A549 (cell line): ENCODE results near the gene THOC7. TPM values are rescaled to one million over a fixed set of nuclear protein-coding genes. Genes with fewer than 3 reads are reported as not detected.

Experiments used
- ATAC-seq, 2 experiments: fragments of 200-7000 bp in 1 of 2; fragments of >200 bp in 1 of 2; cut with Nextera tagmentation in 1 of 2; cut with Tn5 transposase in 1 of 2; 3 replicates each; pipeline versions ENCODE4 v1.8.0 to v1.9.1; 2018 to 2020; ENCODE audit warnings: mild to moderate bottlenecking in 1 of 2, moderate library complexity in 1 of 2
- CTCF ChIA-PET: fragments of 300-600 bp; sonication (Branson Sonifier 250); formaldehyde crosslinking; extraction: SDS; loops from one replicate; lab custom pipeline; 2021; ENCODE audit warnings: antibody characterized with exemption, inconsistent platforms; lab: Yijun Ruan, JAX
- POLR2A ChIA-PET: fragments of 350-600 bp; formaldehyde crosslinking; extraction: SDS; loops from one replicate; lab custom pipeline; 2021; ENCODE audit warnings: antibody characterized with exemption, inconsistent platforms; lab: Yijun Ruan, JAX
- DNase-seq, 2 experiments: peaks; one replicate each; pipeline versions ENCODE4 v3.0.0 to v3.0.0-alpha.2; 2011 to 2016; ENCODE audit warnings: low read depth in 1 of 2, low spot score in 1 of 2
- FAIRE-seq: peaks from 2 replicates; lab custom pipeline; 2011; peaks lifted over from hg19 to GRCh38; lab: Jason Lieb, UNC
- H3K27ac ChIP-seq, 2 experiments: fragments of >200 bp; sonication (Bioruptor Twin); formaldehyde crosslinking; 3 replicates each; pipeline ENCODE4 v1.5.1; 2016 to 2017
- H3K4me1 ChIP-seq: fragments of >200 bp; sonication (Bioruptor Twin); formaldehyde crosslinking; 3 replicates; pipeline ENCODE4 v1.6.1; 2016
- H3K4me2 ChIP-seq: fragments of >200 bp; sonication (Bioruptor Twin); formaldehyde crosslinking; 3 replicates; pipeline ENCODE4 v1.6.1; 2016
- H3K4me3 ChIP-seq: fragments of >200 bp; sonication (Bioruptor Twin); formaldehyde crosslinking; 3 replicates; pipeline ENCODE4 v1.5.1; 2016
- H3K9me3 ChIP-seq: fragments of >200 bp; sonication (Bioruptor Twin); formaldehyde crosslinking; 3 replicates; pipeline ENCODE4 v1.6.1; 2016
- CEBPB ChIP-seq, 2 experiments: fragments of >200 bp in 1 of 2; sonication (Bioruptor Twin) in 1 of 2; formaldehyde crosslinking in 1 of 2; IDR thresholded peaks; 2 replicates each; pipeline ENCODE4 v1.6.1; 2012 to 2016
- CHD2 ChIP-seq: fragments of 150-350 bp; IDR thresholded peaks from 2 replicates; pipeline ENCODE4 v1.6.1; 2014; ENCODE audit warnings: low read length; ENCODE audit not compliant: partially characterized antibody
- EHF ChIP-seq: fragments of 250-450 bp; sonication (Bioruptor Pico); IDR thresholded peaks from 2 replicates; pipeline ENCODE4 v1.5.0; 2020; ENCODE audit warnings: mild to moderate bottlenecking
- HDAC2 ChIP-seq: fragments of 200-600 bp; sonication (generic); IDR thresholded peaks from 2 replicates; pipeline ENCODE4 v1.6.1; 2016
- HEYL ChIP-seq: fragments of 250-450 bp; sonication (Bioruptor Pico); IDR thresholded peaks from 2 replicates; pipeline ENCODE4 v1.8.0; 2021; ENCODE audit warnings: mild to moderate bottlenecking, moderate library complexity
- HOXA7 ChIP-seq: fragments of 250-450 bp; sonication (Bioruptor Pico); IDR thresholded peaks from 2 replicates; pipeline ENCODE4 v1.5.0; 2020; ENCODE audit warnings: mild to moderate bottlenecking, moderate library complexity
- HOXB13 ChIP-seq: fragments of 250-450 bp; sonication (Bioruptor Pico); IDR thresholded peaks from 2 replicates; pipeline ENCODE4 v1.5.0; 2020; ENCODE audit warnings: low read depth, mild to moderate bottlenecking, moderate library complexity
- HOXB5 ChIP-seq: fragments of 250-450 bp; sonication (Bioruptor Pico); IDR thresholded peaks from 2 replicates; pipeline ENCODE4 v1.5.0; 2020; ENCODE audit warnings: mild to moderate bottlenecking, moderate library complexity
- KDM1A ChIP-seq: fragments of 200-600 bp; sonication (generic); IDR thresholded peaks from 2 replicates; pipeline ENCODE4 v1.6.1; 2016; ENCODE audit warnings: low read depth, mild to moderate bottlenecking
- NFE2L2 ChIP-seq: fragments of 150-350 bp; conservative IDR thresholded peaks from 2 replicates; pipeline ENCODE4 v1.6.1; 2014; ENCODE audit warnings: low read length
- NPAS2 ChIP-seq: fragments of 250-450 bp; sonication (Bioruptor Pico); IDR thresholded peaks from 2 replicates; pipeline ENCODE4 v1.8.0; 2022; ENCODE audit warnings: mild to moderate bottlenecking, moderate library complexity, borderline replicate concordance
- POLR2A ChIP-seq: IDR thresholded peaks from 2 replicates; pipeline ENCODE4 v1.6.1; 2012; ENCODE audit warnings: mild to moderate bottlenecking, low read length
- POLR2AphosphoS2 ChIP-seq: conservative IDR thresholded peaks from 2 replicates; pipeline ENCODE4 v1.6.1; 2012; ENCODE audit warnings: low read length, improper control_type of control experiment, inconsistent platforms
- RAD21 ChIP-seq, 2 experiments: fragments of >200 bp in 1 of 2; sonication (Bioruptor Twin) in 1 of 2; formaldehyde crosslinking in 1 of 2; IDR thresholded peaks in 1 of 2; conservative IDR thresholded peaks in 1 of 2; 2 replicates in 1 of 2; 3 replicates in 1 of 2; pipeline ENCODE4 v1.6.1; 2012 to 2018; ENCODE audit warnings: inconsistent platforms in 1 of 2
- RFX5 ChIP-seq: fragments of 450-650 bp; IDR thresholded peaks from 2 replicates; pipeline ENCODE4 v1.7.1; 2014; ENCODE audit warnings: antibody characterized with exemption, mild to moderate bottlenecking, moderate library complexity
- TP53 ChIP-seq: fragments of 250-450 bp; sonication (Bioruptor Pico); IDR thresholded peaks from 2 replicates; pipeline ENCODE4 v1.5.0; 2021; ENCODE audit warnings: mild to moderate bottlenecking, moderate library complexity
- USF2 ChIP-seq: fragments of 450-650 bp; IDR thresholded peaks from 2 replicates; pipeline ENCODE4 v1.6.1; 2014; ENCODE audit warnings: antibody characterized with exemption
- WGBS: methylation state at CpG from one replicate; pipeline ENCODE4 v1.1.6; 2017; ENCODE audit errors: missing lambda C conversion rate; 5-methylcytosine and 5-hydroxymethylcytosine counted together
- polyA plus RNA-seq, 4 experiments: library from polyadenylated mRNA; depleted of rRNA in 3 of 4; stranded (reverse); fragments of >200 nt; fragmentation: RNase III in 1 of 4; extraction: RNeasy Plus Mini Kit Qiagen cat#74134 plus additional on column Dnase treatment in 1 of 4; gene quantifications; 2 replicates in 3 of 4; 3 replicates in 1 of 4; pipeline ENCODE4 v1.2.3, GENCODE V29; 2011 to 2017
- TF ChIP-seq, protein P1 (sequence below): IDR thresholded peaks from 2 replicates; pipeline ENCODE4 v1.6.1; 2012
- TF ChIP-seq, protein P2 (sequence below): fragments of 200-600 bp; sonication (generic); IDR thresholded peaks from 2 replicates; pipeline ENCODE4 v1.6.1; 2016; ENCODE audit warnings: antibody characterized with exemption, mild to moderate bottlenecking, moderate library complexity
- TF ChIP-seq, protein P3 (sequence below): fragments of 250-450 bp; sonication (Bioruptor Pico); IDR thresholded peaks from 2 replicates; pipeline ENCODE4 v1.5.0; 2021; ENCODE audit warnings: mild to moderate bottlenecking, moderate library complexity, borderline replicate concordance

THOC7 gene
- polyA plus RNA-seq, 2 of the 4 experiments (the other 2 are of a cell fraction): 65.2 to 71.7 TPM

GRCh38 chr3:63853106-63853505, 10.5 kb downstream of the THOC7 start:
- no peak for FAIRE-seq
- Histone ChIP-seq H3K9me3 (no peaks in the 10 kb centered on the region), H3K4me1 (peaks cover 12% of the 10 kb centered on the region; the same call in 1 of the 3 replicates), H3K4me3 (no peak overlapping the region), H3K27ac (no peak overlapping the region), H3K4me2 (no peak overlapping the region)
- no peak for DNase-seq
- ATAC-seq: no peak
- TF ChIP-seq RFX5 (no peak), POLR2AphosphoS2 (no peak), HOXA7 (no peak), HEYL (CRISPR knock-in tag) (no peak), HOXB5 (CRISPR knock-in tag) (no peak), CHD2 (no peak), EHF (CRISPR knock-in tag) (no peak), HDAC2 (no peak), CEBPB (IDR thresholded peaks at IDR 0.05) (no peak), USF2 (no peak), NPAS2 (no peak), TP53 (CRISPR knock-in tag) (no peak), RAD21 (conservative IDR thresholded peaks at IDR 0.05 in 1 of 2, IDR thresholded peaks at IDR 0.05 in 1 of 2) (no peak), POLR2A (no peak), KDM1A (no peak), HOXB13 (no peak)
- TF ChIP-seq, protein P1, sequence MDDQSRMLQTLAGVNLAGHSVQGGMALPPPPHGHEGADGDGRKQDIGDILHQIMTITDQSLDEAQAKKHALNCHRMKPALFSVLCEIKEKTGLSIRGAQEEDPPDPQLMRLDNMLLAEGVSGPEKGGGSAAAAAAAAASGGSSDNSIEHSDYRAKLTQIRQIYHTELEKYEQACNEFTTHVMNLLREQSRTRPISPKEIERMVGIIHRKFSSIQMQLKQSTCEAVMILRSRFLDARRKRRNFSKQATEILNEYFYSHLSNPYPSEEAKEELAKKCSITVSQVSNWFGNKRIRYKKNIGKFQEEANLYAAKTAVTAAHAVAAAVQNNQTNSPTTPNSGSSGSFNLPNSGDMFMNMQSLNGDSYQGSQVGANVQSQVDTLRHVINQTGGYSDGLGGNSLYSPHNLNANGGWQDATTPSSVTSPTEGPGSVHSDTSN: no peak
- TF ChIP-seq, protein P2, sequence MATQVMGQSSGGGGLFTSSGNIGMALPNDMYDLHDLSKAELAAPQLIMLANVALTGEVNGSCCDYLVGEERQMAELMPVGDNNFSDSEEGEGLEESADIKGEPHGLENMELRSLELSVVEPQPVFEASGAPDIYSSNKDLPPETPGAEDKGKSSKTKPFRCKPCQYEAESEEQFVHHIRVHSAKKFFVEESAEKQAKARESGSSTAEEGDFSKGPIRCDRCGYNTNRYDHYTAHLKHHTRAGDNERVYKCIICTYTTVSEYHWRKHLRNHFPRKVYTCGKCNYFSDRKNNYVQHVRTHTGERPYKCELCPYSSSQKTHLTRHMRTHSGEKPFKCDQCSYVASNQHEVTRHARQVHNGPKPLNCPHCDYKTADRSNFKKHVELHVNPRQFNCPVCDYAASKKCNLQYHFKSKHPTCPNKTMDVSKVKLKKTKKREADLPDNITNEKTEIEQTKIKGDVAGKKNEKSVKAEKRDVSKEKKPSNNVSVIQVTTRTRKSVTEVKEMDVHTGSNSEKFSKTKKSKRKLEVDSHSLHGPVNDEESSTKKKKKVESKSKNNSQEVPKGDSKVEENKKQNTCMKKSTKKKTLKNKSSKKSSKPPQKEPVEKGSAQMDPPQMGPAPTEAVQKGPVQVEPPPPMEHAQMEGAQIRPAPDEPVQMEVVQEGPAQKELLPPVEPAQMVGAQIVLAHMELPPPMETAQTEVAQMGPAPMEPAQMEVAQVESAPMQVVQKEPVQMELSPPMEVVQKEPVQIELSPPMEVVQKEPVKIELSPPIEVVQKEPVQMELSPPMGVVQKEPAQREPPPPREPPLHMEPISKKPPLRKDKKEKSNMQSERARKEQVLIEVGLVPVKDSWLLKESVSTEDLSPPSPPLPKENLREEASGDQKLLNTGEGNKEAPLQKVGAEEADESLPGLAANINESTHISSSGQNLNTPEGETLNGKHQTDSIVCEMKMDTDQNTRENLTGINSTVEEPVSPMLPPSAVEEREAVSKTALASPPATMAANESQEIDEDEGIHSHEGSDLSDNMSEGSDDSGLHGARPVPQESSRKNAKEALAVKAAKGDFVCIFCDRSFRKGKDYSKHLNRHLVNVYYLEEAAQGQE: no peak
- TF ChIP-seq, protein P3, sequence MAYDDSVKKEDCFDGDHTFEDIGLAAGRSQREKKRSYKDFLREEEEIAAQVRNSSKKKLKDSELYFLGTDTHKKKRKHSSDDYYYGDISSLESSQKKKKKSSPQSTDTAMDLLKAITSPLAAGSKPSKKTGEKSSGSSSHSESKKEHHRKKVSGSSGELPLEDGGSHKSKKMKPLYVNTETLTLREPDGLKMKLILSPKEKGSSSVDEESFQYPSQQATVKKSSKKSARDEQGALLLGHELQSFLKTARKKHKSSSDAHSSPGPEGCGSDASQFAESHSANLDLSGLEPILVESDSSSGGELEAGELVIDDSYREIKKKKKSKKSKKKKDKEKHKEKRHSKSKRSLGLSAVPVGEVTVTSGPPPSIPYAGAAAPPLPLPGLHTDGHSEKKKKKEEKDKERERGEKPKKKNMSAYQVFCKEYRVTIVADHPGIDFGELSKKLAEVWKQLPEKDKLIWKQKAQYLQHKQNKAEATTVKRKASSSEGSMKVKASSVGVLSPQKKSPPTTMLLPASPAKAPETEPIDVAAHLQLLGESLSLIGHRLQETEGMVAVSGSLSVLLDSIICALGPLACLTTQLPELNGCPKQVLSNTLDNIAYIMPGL: no peak
- ChIA-PET CTCF (no interaction called here), POLR2A (no interaction called here)
- WGBS: 76% methylated on average over 4 of the region's 4 CpGs

GRCh38 chr3:63851287-63851686, 12.3 kb downstream of the THOC7 start:
- WGBS: 80% methylated on average over 3 of the region's 3 CpGs
- ChIA-PET POLR2A (no interaction called here), CTCF (no interaction called here)

More at GRCh38 chr3:63851287-63851686, 12.3 kb downstream of the THOC7 start:
- TF ChIP-seq HEYL (CRISPR knock-in tag) (no peak), NFE2L2 (no peak)
- Histone ChIP-seq H3K27ac (no peak overlapping the region), H3K9me3 (no peaks in the 10 kb centered on the region), H3K4me1 (peaks cover 5% of the 10 kb centered on the region; the same call in 1 of the 3 replicates), H3K4me2 (no peak overlapping the region), H3K4me3 (no peak overlapping the region)
- FAIRE-seq (no peak), DNase-seq (no peak), ATAC-seq (no peak)
